ENCODE results near the gene PTGES. TPM values are rescaled to one million over a fixed set of nuclear protein-coding genes. Genes with fewer than 3 reads are reported as not detected.
"Not testable (repeated sequence)": the region's sequence is repeated elsewhere in the genome, so short reads cannot be mapped to it uniquely, and the experiment has no call there.

Gene PTGES
- total RNA-seq, 2 experiments from 2014 or later = 0.25 to 0.38 TPM

DNA sequence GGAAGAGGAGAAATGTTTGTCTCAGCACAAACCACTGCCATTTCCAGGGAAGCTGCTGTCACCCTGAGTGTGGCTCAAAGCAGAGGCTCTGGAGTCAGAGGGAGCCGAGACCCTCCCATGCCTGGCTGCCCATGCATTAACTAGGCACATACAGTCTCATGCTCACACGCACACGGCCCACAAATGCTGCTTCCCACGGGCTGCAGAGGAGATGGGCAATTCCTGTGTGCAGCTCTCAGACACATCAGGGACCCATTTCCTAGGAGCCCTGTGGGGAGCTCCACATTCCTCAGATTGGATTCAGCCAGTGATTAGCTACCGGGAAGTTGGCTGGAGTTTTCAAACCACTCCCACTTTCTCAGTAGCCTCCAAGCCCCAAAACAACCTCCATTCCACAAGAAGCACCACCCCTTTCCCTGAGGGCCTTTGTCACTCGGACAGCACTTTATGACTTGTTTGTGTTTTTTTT is 9.1 kb upstream of the PTGES start:
- TF ChIP-seq, protein P1, sequence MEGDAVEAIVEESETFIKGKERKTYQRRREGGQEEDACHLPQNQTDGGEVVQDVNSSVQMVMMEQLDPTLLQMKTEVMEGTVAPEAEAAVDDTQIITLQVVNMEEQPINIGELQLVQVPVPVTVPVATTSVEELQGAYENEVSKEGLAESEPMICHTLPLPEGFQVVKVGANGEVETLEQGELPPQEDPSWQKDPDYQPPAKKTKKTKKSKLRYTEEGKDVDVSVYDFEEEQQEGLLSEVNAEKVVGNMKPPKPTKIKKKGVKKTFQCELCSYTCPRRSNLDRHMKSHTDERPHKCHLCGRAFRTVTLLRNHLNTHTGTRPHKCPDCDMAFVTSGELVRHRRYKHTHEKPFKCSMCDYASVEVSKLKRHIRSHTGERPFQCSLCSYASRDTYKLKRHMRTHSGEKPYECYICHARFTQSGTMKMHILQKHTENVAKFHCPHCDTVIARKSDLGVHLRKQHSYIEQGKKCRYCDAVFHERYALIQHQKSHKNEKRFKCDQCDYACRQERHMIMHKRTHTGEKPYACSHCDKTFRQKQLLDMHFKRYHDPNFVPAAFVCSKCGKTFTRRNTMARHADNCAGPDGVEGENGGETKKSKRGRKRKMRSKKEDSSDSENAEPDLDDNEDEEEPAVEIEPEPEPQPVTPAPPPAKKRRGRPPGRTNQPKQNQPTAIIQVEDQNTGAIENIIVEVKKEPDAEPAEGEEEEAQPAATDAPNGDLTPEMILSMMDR (IDR thresholded peaks at IDR 0.05) = no peak
- no peaks in the 10 kb centered on the region for H3K36me3 Mint-ChIP-seq (ENCODE audit: low read depth)
- H3K36me3 ChIP-seq (ENCODE audit: insufficient read depth, low read length) = no peaks in the 10 kb centered on the region
- intact Hi-C loops (cut with DNase I, micrococcal nuclease) = no loop called here
- no peaks in the 10 kb centered on the region for H3K27me3 ChIP-seq (ENCODE audit: control insufficient read depth in 1 of 2, insufficient read depth in 2 of 2, low read length in 2 of 2)
- H3K4me1 Mint-ChIP-seq (ENCODE audit: low read depth) = peaks cover 13% of the 10 kb centered on the region
- DNase-seq = no peak
- no peak overlapping the region for H3K27ac Mint-ChIP-seq
- no peak for ATAC-seq (ENCODE audit: poor library complexity)
- no peak overlapping the region for H3K27ac ChIP-seq (ENCODE audit: low read depth in 1 of 2, low read length in 2 of 2)
- peaks cover 8% of the 10 kb centered on the region for H3K4me1 ChIP-seq (ENCODE audit: insufficient read depth, low read length)
- no peak overlapping the region for H3K4me3 ChIP-seq (ENCODE audit: low read length)
- POLR2A ChIA-PET = no interaction called here
- H3K9me3 Mint-ChIP-seq = no peaks in the 10 kb centered on the region
- CTCF ChIA-PET = no interaction called here
- peaks cover 4% of the 10 kb centered on the region for H3K27me3 Mint-ChIP-seq
- H3K4me3 Mint-ChIP-seq = no peak overlapping the region
- no peaks in the 10 kb centered on the region for H3K9me3 ChIP-seq (ENCODE audit: control insufficient read depth in 1 of 2, insufficient read depth in 1 of 2, low read length in 2 of 2)

DNA sequence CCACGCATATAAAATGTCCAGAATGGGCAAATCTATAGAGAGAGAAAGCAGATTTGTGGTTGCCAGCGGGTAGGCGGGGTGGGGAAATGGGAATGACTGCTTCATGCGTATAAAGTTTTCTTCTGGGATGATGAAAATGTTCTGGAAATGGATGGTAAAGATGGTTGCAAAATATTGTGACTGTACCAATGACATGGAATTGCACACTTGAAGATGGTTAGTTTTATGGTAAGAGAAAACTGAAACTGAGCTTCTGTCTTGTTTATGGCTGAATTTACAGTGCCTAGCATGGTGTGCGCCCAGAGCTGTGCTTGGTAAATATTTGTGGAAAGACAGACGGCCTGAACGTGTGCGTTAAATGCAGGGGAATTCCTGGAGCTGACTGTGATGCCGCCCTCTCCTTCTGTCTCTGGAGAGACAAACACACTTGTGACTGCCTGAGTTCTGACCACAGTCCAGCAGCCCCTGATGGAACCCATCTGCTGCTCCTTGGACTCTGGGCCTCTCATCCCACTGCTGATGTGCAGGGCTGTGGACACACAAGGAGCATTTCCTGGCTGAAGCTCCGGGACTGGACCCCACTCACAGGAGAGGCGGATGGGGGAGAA is 8.6 kb upstream of the PTGES start:
- Histone ChIP-seq H3K36me3 (ENCODE audit: insufficient read depth, low read length) (no peaks in the 10 kb centered on the region), H3K4me3 (ENCODE audit: low read length) (no peak overlapping the region), H3K4me1 (ENCODE audit: insufficient read depth, low read length) (peaks cover 11% of the 10 kb centered on the region), H3K9me3 (ENCODE audit: control insufficient read depth in 1 of 2, insufficient read depth in 1 of 2, low read length in 2 of 2) (no peaks in the 10 kb centered on the region), H3K27me3 (ENCODE audit: control insufficient read depth in 1 of 2, insufficient read depth in 2 of 2, low read length in 2 of 2) (no peaks in the 10 kb centered on the region), H3K27ac (ENCODE audit: low read depth in 1 of 2, low read length in 2 of 2) (no peak overlapping the region)
- no peak overlapping the region for H3K4me3 Mint-ChIP-seq
- H3K27ac Mint-ChIP-seq = no peak overlapping the region
- intact Hi-C loops (cut with DNase I, micrococcal nuclease) = no loop called here
- CTCF ChIA-PET = no interaction called here
- POLR2A ChIA-PET = no interaction called here
- peaks cover 14% of the 10 kb centered on the region for H3K4me1 Mint-ChIP-seq (ENCODE audit: low read depth)
- DNase-seq (no peak), ATAC-seq (ENCODE audit: poor library complexity) (no peak)
- TF ChIP-seq, protein P1 (IDR thresholded peaks at IDR 0.05) = no peak
- no peaks in the 10 kb centered on the region for H3K36me3 Mint-ChIP-seq (ENCODE audit: low read depth)
- no peaks in the 10 kb centered on the region for H3K9me3 Mint-ChIP-seq
- H3K27me3 Mint-ChIP-seq = peaks cover 4% of the 10 kb centered on the region

DNA sequence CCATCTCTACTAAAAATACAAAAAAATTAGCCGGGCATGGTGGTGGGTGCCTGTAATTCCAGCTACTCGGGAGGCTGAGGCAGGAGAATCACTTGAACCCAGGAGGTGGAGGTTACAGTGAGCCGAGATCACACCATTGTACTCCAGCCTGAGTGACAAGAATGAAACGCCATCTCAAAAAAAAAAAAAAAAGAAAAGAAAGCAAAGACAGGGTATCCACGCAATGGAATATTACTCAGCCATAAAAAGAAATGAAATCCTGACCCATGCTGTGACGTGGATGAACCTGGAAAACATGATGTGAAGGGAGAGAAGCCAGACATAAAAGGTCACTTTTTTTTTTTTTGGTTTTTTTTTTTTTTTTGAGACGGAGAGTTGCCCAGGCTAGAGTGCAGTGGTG is 7.9 kb upstream of the PTGES start:
- intact Hi-C loops (cut with DNase I, micrococcal nuclease); H3K9me3 Mint-ChIP-seq; H3K36me3 Mint-ChIP-seq (ENCODE audit: low read depth); H3K9me3 ChIP-seq (ENCODE audit: control insufficient read depth in 1 of 2, insufficient read depth in 1 of 2, low read length in 2 of 2); H3K4me3 ChIP-seq (ENCODE audit: low read length); H3K27ac ChIP-seq (ENCODE audit: low read depth in 1 of 2, low read length in 2 of 2); H3K27me3 ChIP-seq (ENCODE audit: control insufficient read depth in 1 of 2, insufficient read depth in 2 of 2, low read length in 2 of 2); H3K27me3 Mint-ChIP-seq; H3K36me3 ChIP-seq (ENCODE audit: insufficient read depth, low read length); H3K4me3 Mint-ChIP-seq; DNase-seq; H3K27ac Mint-ChIP-seq; ATAC-seq (ENCODE audit: poor library complexity); POLR2A ChIA-PET: not testable (repeated sequence)
- CTCF ChIA-PET = interaction anchor here (0.7 kb wide), 1 partner anchor 711 kb away, joined by 3 read pairs; no protein-coding TSS in a partner anchor
- peaks cover 14% of the 10 kb centered on the region for H3K4me1 Mint-ChIP-seq (ENCODE audit: low read depth)
- peaks cover 12% of the 10 kb centered on the region for H3K4me1 ChIP-seq (ENCODE audit: insufficient read depth, low read length)

Data from CD4-positive, alpha-beta T cell (primary cell).